Mucosa of descending colon (tissue), 3 donors: ENCODE data around the gene THOP1. TPM values are rescaled to one million over a fixed set of nuclear protein-coding genes. Genes with fewer than 3 reads are reported as not detected.

Source experiments
- ATAC-seq: fragments of 200-7000 bp; cut with Tn5 transposase; one replicate; pipeline ENCODE4 v1.9.1; 2020; ENCODE audit warnings: mild to moderate bottlenecking, moderate library complexity
- DNase-seq, 3 donors: peaks; one replicate each; pipeline ENCODE4 v3.0.0-alpha.2; 2020
- H3K36me3 ChIP-seq: fragments of 200-600 bp; one replicate; pipeline ENCODE4 v1.8.0; 2021; ENCODE audit warnings: low read depth, mild to moderate bottlenecking
- H3K4me1 ChIP-seq: fragments of 200-600 bp; one replicate; pipeline ENCODE4 v1.8.0; 2021; ENCODE audit warnings: low read depth, mild to moderate bottlenecking
- H3K4me3 ChIP-seq: fragments of 200-600 bp; one replicate; pipeline ENCODE4 v1.8.0; 2021; ENCODE audit warnings: mild to moderate bottlenecking
- H3K9me3 ChIP-seq: fragments of 200-600 bp; one replicate; pipeline ENCODE4 v1.8.0; 2021; ENCODE audit warnings: mild to moderate bottlenecking
- intact Hi-C, 2 donors: fragments of 100-400 bp; cut with DNase I in 1 of 2; cut with micrococcal nuclease in 1 of 2; formaldehyde crosslinking; loops; one replicate each; pipeline versions ENCODE4 v1.11.0 to v1.11.1; 2022; cut with DNase I, micrococcal nuclease
- total RNA-seq, 3 donors: library from RNA; stranded (reverse); fragmentation: NEBNext Ultra II Directional in 2 of 3; extraction: Animal tissue kit (Norgen Biotek cat#: 25700) in 2 of 3; gene quantifications; one replicate each; pipeline versions ENCODE4 v1.2.1 to v1.2.4, GENCODE V29; 2021 to 2023
- TF ChIP-seq, protein P1 (sequence below): fragments of 200-600 bp; IDR thresholded peaks from one replicate; pipeline ENCODE4 v1.8.0; 2022; ENCODE audit warnings: antibody characterized with exemption, mild to moderate bottlenecking
- donor health status: DM: no; HTN: no; CAD: no; lungs with moderate emphysema.
- donor health status: DM: no; HTN: no; CAD: no.
- donor health status: DM: no; HTN: yes; CAD: no.

Gene THOP1
- total RNA-seq, 3 donors from 2014 or later, result 38.5 to 53.1 (median 46.6) TPM

DNA sequence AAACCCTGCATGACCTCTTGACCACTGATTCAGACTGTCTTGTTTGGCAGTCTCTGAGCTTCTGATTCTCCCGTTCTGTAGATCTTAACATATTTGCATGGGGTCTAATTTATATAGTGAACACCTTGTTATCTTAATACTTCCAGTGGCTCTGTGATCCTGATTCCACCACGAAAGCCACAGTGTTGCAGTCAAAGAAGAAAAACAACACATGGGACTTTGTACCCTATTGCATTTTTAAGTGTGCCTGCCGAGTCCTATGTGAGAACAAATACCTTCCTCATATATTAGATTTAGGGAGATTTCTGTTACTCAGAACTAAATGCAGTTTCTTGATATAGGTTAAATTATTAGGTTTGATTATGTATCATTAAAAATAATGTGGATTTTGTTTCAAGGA is 69.5 kb downstream of the THOP1 start:
- DNase-seq (no peak), ATAC-seq (no peak)
- TF ChIP-seq, protein P1, sequence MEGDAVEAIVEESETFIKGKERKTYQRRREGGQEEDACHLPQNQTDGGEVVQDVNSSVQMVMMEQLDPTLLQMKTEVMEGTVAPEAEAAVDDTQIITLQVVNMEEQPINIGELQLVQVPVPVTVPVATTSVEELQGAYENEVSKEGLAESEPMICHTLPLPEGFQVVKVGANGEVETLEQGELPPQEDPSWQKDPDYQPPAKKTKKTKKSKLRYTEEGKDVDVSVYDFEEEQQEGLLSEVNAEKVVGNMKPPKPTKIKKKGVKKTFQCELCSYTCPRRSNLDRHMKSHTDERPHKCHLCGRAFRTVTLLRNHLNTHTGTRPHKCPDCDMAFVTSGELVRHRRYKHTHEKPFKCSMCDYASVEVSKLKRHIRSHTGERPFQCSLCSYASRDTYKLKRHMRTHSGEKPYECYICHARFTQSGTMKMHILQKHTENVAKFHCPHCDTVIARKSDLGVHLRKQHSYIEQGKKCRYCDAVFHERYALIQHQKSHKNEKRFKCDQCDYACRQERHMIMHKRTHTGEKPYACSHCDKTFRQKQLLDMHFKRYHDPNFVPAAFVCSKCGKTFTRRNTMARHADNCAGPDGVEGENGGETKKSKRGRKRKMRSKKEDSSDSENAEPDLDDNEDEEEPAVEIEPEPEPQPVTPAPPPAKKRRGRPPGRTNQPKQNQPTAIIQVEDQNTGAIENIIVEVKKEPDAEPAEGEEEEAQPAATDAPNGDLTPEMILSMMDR, result no peak
- no peak overlapping the region for H3K4me3 ChIP-seq
- H3K36me3 ChIP-seq, result peaks cover 15% of the 10 kb centered on the region
- intact Hi-C loops, result no loop called here
- H3K9me3 ChIP-seq, result peaks cover 88% of the 10 kb centered on the region
- no peaks in the 10 kb centered on the region for H3K4me1 ChIP-seq

DNA sequence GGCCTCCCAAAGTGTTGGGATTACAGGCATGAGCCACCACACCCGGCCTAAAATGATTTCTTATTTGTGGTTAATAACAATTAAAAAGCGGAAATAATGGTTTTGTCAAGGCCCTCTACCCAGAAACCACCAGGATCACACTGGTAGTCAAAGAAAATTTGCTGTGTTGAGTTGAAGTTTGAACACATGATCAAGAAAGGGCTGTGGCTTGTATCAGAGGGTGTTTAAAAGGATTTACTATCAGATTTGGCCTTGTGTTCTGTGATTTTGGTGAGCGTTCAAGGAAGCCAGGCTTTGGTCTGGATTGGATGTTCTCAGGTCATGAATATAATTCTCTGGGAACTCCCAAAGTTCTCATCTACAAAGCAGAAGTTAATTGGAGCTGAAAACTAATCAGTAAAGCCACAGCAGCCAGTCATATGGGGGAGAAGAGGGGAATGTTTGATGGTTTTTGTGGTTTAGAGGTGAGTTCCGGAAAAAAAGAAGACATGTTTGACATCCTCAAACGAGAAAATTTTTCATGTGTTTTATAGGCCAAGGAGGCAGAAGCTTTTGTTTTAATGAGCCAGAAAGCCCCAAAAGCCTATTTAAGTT is 71.3 kb downstream of the THOP1 start:
- intact Hi-C loops, result no loop called here
- H3K36me3 ChIP-seq, result peaks cover 15% of the 10 kb centered on the region
- no peak overlapping the region for H3K4me3 ChIP-seq
- H3K4me1 ChIP-seq, result no peaks in the 10 kb centered on the region
- TF ChIP-seq, protein P1, result no peak
- ATAC-seq (no peak), DNase-seq (no peak)
- H3K9me3 ChIP-seq, result peaks cover 71% of the 10 kb centered on the region

DNA sequence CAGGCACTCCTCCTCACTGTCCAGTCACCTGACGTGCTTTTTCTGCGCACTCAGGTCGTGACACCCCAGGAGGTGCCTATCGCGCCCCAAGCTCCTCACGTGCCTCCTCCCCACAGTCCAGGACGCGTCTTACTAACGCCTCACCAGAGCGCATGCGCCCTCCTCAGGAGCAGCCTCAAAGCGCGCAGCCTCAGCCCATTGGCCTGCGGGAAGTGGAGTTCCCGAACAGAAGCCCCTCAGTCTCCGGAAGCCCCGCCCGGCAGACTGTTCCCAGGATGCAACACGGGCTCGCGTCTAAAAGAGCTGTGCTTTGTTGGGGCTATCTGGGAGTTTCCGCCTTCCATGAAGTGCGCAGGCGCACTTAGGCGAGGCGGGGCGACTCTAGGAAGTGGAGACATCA is 73.6 kb downstream of the THOP1 start:
- no peak for DNase-seq
- intact Hi-C loops, result no loop called here
- ATAC-seq, result no peak
- no peaks in the 10 kb centered on the region for H3K4me1 ChIP-seq
- H3K4me3 ChIP-seq, result no peak overlapping the region
- TF ChIP-seq, protein P1, result no peak
- peaks cover 48% of the 10 kb centered on the region for H3K9me3 ChIP-seq
- H3K36me3 ChIP-seq, result no peaks in the 10 kb centered on the region

DNA sequence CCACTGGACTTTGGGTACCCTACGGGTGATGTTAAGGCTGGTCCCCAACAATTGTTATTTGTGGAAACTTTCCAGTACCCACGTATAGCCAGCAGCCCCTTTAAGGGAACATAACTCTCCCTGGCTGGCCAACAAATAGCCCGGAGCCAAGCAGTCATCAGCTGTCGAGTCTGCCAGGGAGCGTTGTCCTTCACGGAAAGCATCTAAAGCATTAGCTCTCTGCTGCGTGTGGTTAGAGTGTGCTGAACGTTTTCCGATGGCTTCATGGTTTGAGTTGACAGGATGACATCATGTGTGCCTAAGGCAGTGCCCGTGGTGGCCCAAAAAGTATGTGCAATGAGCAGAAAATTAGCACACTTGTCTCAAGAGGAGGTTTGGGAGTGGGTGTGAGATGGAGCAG is 78.5 kb downstream of the THOP1 start:
- DNase-seq (no peak), ATAC-seq (no peak)
- H3K4me1 ChIP-seq, result no peaks in the 10 kb centered on the region
- TF ChIP-seq, protein P1, result no peak
- H3K9me3 ChIP-seq, result peaks cover 3% of the 10 kb centered on the region
- H3K36me3 ChIP-seq, result no peaks in the 10 kb centered on the region
- no peak overlapping the region for H3K4me3 ChIP-seq
- intact Hi-C loops, result no loop called here

Other genes with a start within 250 kb of the THOP1 start
- 1 to 10 TPM; 2.5 to 6.9 (median 2.9) TPM for gene GNG7, start 82.8 kb upstream of the THOP1 start, total RNA-seq
- 1 to 10 TPM in 1 of 3 donors, under 1 TPM in 2; 0.20 to 1.7 (median 0.80) TPM for gene DIRAS1, start 64.1 kb upstream of the THOP1 start, total RNA-seq
- 10 to 100 TPM; 15.5 to 20.9 (median 19.2) TPM for gene SLC39A3, start 45.5 kb upstream of the THOP1 start, total RNA-seq
- gene SGTA, start 2.2 kb upstream of the THOP1 start, total RNA-seq, result 10 to 100 TPM; 37.7 to 52.7 (median 48.9) TPM
- 1 to 10 TPM; 3.0 to 4.7 (median 3.9) TPM for gene ZNF554, start 34.4 kb downstream of the THOP1 start, total RNA-seq
- gene ZNF555, start 56.0 kb downstream of the THOP1 start, total RNA-seq, result 1 to 10 TPM; 3.0 to 8.4 (median 4.8) TPM
- under 1 TPM in 1 of 3 donors, not detected in 2; 0.29 TPM for gene ZNF556, start 81.8 kb downstream of the THOP1 start, total RNA-seq
- gene ZNF57, start 115.4 kb downstream of the THOP1 start, total RNA-seq, result 10 to 100 TPM in 2 of 3 donors, 1 to 10 TPM in 1; 8.9 to 19.1 (median 14.4) TPM
- gene ZNF77, start 159.5 kb downstream of the THOP1 start, total RNA-seq, result 1 to 10 TPM; 4.1 to 4.5 (median 4.1) TPM
- 1 to 10 TPM; 1.8 to 4.1 (median 3.0) TPM for gene TLE6, start 192.1 kb downstream of the THOP1 start, total RNA-seq
- gene TLE2, start 243.8 kb downstream of the THOP1 start, total RNA-seq, result 10 to 100 TPM; 40.0 to 66.5 (median 63.5) TPM